SKM-1 (cell line): ENCODE measurements around the gene MAML3.

Experiments used
- DNase-seq: peaks from one replicate; lab custom pipeline; 2025; ENCODE audit not compliant: unreplicated experiment; lab: John Stamatoyannopoulos, UW

Gene MAML3

DNA sequence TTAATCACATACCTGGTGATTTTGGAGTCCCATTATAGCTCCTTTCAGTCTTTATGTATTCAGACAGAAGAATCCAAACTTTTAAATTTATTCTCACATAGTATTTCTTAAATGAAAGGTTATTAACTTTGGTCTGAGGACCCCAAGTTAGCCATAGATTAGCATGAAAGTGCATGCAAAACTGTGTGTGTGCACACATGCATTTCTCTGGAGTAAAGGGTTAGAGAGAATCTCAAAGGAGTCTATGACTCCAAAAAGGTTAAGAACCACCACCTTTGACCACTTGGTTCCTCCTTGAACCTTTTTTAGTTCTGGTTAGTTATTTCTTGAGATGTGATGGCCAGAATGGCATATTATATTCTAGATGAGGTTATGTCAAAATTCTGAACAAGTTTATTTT lies 386.4 kb downstream of the MAML3 start:
- DNase-seq: no peak

DNA sequence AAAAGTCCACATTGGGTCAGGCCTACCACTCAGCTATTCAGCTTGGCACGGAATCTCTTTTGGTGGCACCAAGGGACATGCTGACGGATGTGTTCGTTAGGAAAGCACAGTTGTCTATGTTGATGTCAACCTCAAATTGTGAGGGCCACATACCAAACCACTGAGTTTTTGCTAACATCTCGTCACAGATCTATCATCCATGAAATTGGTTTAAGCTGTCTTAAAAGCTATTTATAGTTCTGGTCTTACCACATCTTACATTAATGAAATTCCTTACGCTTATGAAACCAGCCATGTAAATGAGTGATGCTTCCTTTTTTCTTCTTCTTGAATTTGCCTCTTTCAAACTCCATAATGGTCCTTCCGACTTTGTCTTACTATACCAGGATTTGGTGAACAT lies 386.8 kb downstream of the MAML3 start:
- peak; percentile 43 for DNase-seq

GRCh38 chr4:139764686-139765310 lies 389.2 kb downstream of the MAML3 start:
- DNase-seq: no peak

DNA sequence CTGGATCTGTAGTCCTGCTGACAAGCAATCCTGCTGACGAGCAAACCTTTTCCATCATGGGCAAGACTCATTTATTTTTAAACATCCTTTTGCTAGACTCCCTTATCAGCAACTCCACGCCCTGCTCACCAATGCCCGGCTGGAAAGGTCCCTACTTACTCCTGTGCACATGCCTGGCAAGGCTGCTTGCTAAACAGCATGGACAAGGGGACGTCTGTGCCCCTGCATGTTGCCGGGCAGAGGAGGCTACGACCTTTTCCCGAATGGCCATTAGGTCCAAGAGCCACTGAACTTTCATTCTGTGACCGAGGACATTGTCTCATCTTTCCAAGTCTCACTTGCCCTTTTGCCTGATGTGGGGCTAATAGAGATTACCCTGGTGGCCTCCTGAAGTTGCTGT lies 389.8 kb downstream of the MAML3 start:
- DNase-seq: no peak

GRCh38 chr4:139763672-139764071 lies 390.3 kb downstream of the MAML3 start:
- no peak for DNase-seq

- DNase-seq: no peak
Observed at GRCh38 chr4:139763205-139763604, 390.8 kb downstream of the MAML3 start.

DNA sequence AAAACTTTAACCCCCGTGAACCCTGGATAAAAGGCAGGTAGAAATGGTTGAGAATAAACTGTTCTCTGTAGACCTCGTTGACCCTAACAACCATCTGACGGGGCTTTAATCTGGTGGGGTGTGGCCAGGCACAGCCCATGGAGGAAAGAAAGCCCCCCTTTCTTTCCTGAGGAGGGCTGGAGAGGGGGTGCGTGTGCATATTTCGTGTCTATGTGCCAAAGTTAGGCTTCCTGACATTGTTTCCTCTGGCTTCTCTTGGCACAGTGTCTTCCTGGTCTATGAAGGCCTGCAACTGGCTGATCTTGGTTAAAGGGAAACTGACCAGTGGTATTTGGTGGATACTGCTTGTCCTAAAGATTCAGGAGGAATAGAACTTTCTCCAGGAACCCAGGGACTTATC lies 391.3 kb downstream of the MAML3 start:
- DNase-seq: no peak

- peak; percentile 50 for DNase-seq
Observed at GRCh38 chr4:139761461-139761860, 392.5 kb downstream of the MAML3 start.

- no peak for DNase-seq
Observed at GRCh38 chr4:139760567-139760966, 393.4 kb downstream of the MAML3 start.

- no peak for DNase-seq
Observed at GRCh38 chr4:139759097-139759496, 394.9 kb downstream of the MAML3 start.

GRCh38 chr4:139756391-139757180 lies 397.4 kb downstream of the MAML3 start:
- DNase-seq: no peak

GRCh38 chr4:139754938-139755337 lies 399.0 kb downstream of the MAML3 start:
- no peak for DNase-seq

DNA sequence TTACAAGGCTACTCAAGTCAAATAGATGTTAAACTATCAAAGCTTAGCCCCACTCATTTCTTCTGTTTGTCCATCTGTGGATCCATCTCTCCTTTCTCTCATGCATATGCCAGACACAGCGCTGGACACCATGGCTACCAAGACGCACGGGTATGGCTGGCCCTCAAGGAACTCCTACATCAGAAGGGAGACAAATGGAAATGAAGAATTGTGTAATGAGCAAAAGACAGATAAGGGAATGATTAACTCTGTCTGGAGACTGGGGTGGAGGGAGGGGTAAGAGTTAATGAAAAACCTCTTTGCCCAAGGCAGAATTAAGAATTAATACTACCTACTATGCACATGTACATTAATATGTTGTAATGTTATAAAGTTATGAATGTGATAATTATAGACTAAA lies 400.3 kb downstream of the MAML3 start:
- no peak for DNase-seq

DNA sequence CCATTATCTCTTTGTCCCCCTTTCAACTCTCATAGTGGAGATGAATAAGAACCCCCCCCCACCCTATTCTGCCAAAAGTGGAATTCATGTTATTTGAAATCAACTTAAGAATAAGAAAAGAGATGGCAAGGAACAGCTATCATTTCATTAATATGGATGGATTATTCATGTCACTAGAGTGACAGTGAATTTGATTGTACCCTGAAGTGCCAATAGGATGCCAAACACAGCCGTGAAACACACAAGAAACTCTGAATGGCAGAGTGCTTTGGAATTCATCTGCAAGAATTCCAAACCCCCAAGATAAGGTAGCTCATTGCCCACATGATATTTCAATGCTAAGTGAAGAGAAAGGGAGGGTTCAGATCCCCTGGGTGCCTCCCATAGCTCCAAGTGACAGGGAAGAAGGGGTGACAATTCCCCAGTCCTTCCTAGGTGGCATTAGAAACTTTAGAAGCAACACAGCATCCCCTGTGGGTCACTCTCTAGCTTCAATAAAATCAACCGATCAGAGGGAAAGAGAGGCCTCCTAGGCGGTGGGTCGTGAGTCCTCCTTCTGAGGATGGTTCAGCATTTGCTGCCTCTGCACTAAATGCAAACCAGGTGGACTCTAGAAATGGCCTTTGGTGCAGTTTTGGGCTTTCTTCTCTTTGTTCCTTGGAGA lies 404.0 kb downstream of the MAML3 start:
- no peak for DNase-seq

GRCh38 chr4:139749338-139749737 lies 404.6 kb downstream of the MAML3 start:
- no peak for DNase-seq

GRCh38 chr4:139746431-139747171 lies 407.4 kb downstream of the MAML3 start:
- no peak for DNase-seq

DNA sequence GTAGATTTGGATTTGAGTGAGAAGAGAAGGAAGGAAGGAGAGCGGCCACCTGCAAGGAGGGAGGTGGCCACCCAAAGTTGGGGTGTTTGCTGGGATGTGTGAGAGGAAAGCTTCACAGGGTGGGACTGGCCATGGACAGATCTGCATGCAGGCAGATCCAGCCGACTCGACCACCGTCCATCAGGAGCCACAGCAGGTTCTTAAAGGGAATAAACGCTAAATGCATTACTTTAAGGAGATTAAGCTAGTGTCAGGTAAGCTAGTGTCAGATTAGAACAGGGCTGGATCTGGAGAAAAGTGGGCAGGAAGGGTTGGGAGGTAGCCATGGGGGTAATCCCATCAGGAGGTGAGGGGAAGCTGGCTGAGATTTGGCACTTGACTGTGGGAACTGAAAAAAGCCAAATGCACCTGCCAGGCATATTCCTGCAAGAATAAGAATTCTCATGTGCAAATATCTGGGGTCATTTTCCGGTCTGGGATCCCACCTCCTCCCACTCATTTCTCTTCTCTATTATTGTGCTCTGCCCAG lies 408.8 kb downstream of the MAML3 start:
- DNase-seq: no peak

DNA sequence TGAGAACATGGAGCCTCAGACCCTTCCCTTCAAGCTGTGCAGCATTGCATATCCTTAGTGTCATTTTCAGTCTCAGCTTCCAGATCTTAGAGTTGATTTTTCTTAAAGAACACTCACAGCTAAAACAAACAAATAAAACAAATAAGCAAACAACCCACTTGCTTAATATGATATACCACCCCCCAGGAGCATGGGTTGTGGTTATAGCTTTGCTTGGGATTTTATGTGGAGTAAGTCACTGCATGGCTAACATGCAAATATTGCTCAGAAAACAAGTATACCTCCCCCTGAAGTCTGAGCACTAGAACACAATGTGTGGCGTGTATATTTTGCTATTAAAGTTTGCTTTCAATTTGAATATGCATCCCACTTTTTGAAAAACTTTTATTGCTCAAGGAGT lies 409.8 kb downstream of the MAML3 start:
- DNase-seq: no peak

DNA sequence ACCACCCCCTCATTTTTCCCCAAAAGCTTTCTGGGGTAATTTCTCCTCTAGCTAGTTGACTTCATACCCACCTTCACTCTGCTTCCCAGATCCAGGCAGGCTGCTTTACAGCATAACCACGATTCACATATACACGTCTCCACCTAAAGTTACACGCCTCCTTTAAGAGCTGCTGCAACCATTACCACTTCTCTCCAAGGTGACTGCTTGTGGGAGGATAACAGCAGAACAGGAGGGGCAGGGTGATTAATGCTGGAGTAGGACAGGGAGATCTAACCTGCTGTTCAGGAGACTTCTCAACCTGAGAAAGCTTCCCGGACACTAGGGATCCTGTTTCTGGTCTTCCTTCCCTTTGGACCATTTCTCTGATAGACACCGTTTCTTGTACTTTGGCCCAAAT lies 411.0 kb downstream of the MAML3 start:
- no peak for DNase-seq

- DNase-seq: peak; percentile 61
Observed at GRCh38 chr4:139740531-139741041, 413.4 kb downstream of the MAML3 start.

DNA sequence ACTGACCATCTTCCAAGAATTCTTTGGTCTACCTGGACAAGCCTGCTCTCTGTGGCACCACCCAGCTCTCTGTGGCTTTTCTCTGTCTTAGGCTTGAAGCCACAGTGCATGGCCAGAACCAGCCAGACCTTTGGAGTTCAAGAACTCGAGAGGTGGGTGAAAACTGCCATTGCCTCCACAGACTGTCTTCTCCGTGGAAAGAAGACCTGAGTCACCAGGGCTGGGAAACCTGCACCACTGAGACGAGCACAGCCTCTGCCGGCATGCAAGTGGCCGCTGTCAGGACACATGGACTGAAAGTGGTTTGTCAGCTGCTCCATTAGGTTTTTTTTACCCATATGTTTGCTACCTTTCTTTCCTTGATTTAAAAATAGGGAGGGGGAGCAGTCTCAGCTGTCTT lies 413.9 kb downstream of the MAML3 start:
- no peak for DNase-seq
